ENCODE results near the gene PEX11G.

PEX11G gene

GRCh38 chr19:7521551-7522071 lies 32.8 kb upstream of the PEX11G start:
- DNase-seq = no peak

DNA sequence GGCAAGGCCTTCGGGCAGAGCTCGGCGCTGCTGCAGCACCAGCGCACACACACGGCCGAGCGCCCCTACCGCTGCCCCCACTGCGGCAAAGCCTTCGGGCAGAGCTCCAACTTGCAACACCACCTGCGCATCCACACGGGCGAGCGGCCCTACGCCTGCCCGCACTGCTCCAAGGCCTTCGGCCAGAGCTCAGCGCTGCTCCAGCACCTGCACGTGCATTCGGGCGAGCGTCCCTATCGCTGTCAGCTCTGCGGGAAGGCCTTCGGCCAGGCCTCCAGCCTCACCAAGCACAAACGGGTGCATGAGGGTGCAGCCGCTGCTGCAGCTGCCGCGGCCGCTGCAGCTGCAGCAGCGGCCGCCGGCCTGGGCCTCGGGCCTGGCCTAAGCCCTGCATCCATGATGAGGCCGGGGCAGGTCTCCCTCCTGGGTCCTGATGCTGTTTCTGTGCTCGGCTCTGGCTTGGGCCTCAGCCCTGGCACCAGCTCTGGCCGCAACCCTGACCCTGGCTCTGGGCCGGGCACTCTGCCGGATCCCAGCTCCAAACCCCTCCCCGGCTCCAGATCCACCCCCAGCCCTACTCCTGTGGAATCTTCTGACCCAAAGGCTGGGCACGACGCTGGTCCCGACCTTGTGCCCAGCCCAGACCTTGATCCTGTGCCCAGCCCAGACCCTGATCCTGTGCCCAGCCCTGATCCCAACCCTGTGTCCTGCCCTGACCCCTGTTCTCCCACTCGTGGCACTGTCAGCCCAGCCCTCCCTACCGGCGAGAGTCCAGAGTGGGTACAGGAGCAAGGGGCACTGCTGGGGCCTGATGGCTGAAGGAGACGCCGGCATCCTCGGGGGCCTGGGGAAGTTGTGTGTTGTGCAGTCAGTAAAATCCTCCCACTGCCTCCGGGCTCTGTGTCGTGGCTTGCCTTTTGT lies 31.6 kb upstream of the PEX11G start:
- no peak for DNase-seq

DNA sequence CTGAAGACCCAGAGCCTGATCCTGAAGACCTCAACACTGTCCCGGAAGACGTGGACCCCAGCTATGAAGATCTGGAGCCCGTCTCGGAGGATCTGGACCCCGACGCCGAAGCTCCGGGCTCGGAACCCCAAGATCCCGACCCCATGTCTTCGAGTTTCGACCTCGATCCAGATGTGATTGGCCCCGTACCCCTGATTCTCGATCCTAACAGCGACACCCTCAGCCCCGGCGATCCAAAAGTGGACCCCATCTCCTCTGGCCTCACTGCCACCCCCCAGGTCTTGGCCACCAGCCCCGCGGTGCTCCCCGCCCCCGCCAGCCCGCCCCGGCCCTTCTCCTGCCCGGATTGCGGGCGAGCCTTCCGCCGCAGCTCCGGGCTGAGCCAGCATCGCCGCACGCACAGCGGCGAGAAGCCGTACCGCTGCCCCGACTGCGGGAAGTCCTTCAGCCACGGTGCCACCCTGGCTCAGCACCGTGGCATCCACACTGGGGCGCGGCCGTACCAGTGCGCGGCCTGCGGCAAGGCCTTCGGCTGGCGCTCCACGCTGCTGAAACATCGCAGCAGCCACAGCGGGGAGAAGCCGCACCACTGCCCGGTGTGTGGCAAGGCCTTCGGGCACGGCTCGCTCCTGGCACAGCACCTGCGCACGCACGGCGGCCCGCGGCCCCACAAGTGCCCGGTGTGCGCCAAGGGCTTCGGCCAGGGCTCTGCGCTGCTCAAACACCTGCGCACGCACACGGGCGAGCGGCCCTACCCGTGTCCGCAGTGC lies 30.7 kb upstream of the PEX11G start:
- DNase-seq = no peak

DNA sequence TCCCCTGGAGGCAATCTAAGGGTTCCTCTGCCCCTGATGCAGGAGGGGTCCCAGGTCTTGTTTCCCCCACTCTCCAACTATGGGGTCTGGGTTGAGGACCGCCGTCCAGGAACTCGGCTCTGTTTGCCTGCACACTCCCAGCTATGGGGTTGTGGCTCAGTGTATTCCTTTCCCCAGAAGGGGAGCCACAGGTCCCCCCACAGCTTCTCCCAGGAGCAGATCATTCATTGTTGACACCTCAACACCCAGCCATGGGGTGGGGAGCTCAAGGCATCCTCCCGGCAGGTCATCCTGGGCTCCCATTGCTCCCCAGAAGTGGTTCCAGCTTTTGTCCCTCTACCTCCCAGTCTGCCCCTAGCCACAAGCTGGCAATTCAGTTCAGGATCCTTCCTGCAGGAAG lies 28.0 kb upstream of the PEX11G start:
- DNase-seq = no peak

GRCh38 chr19:7516333-7516732 lies 27.5 kb upstream of the PEX11G start:
- no peak for DNase-seq

- DNase-seq = peak; percentile 61
Measured at GRCh38 chr19:7515645-7516151, 26.9 kb upstream of the PEX11G start, which contains the start of gene ZNF358. ZNF358 (plus strand) TSS chr19:7516103; CDS start chr19:7519243, 3,140 bp downstream.

- DNase-seq = no peak
Measured at GRCh38 chr19:7515110-7515644, 26.3 kb upstream of the PEX11G start.

DNA sequence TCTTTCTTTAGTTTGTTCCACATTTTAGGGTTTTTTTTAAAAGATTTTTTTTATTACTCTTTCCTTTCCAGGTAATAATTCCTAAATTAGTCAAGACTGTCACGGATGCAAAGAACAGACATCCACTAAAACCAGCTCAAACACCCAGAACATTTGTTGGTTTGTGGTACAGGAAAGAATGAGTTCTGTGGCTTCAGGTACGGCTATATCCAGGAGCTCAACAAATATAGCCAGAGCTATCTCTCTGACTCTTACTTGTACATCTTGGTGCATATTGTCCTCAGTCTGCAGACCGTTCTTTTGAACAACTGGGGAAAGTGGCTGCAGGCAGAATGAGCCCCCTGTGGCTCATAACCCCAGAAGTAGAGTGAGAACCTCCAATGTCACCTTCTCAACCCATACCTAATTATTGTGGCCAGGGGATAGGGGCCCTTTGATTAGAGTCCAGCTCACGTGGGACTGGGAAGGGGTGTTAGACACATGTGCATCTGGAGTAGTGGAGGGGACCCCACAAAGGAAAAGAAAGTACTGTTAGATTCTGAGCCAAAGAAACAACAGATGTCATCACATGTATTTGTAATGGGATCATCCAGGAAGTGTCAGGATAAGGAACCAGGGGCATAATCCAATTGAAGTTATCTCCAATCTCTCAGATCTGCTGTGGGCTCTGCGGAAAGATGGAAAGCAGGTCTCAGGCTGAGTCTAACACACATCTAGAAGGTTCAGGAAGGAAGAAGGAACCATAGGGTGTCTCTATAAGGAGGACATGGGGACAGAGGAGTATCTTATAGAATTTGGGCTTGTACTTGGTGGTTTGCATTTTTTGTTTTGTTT lies 25.2 kb upstream of the PEX11G start:
- no peak for DNase-seq

GRCh38 chr19:7512400-7512851 lies 23.6 kb upstream of the PEX11G start:
- no peak for DNase-seq

GRCh38 chr19:7509625-7510024 lies 20.8 kb upstream of the PEX11G start:
- DNase-seq = no peak

GRCh38 chr19:7507884-7508283 lies 19.0 kb upstream of the PEX11G start:
- no peak for DNase-seq

- DNase-seq = peak; percentile 37
Measured at GRCh38 chr19:7506385-7507328, 17.8 kb upstream of the PEX11G start.

DNA sequence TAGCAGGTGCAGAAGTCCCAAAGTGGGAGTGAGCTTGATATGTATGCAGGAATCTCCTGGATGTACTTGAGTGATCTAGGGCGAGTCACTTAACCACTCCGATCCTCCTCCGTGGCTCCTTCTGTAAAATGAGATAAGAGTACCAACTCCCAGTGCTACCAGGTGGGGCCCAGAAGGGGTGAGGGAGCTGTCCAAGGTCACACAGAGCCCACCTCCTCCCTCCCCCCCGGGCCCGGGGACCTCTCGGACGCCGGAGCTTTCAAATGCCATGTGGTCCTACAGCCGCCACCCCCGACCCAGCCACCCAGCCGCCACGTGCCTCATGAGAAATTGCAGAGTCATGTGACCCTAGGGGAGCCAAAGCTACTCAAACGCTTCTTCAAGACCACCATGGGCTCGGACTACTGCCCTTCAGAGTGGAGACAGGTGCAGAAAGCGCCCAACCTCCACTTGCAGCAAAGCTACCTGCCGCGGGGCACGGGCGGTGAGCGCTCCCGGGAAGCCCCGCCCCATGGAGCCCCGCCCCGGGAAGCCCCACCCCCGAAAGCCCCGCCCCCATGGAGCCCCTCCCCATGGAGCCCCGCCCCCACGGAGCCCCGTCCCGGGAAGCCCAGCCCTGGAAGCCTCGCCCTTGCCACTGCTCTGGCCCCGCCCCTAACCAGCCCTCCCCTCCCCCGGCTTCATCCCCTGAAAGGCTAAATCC lies 17.0 kb upstream of the PEX11G start:
- DNase-seq = no peak

DNA sequence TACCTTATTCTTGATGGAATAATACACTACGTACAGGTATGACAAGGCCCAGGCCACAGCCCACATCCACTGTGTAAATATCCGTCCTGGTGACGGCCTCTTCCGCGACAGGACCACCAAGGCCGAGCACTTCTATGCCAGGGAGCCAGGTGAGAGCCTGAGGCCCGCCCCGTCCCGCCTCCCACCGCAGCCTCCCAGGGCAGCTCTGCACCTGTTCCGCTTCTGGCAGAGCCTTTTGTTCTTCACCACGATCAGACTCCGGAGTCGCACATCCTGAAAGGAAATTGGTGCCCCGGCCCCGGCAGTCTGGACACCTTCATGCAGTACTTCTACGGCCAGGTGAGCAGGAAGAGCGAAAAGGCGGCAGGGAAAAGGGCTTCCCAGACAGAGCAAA lies 16.4 kb upstream of the PEX11G start:
- DNase-seq = no peak

- DNase-seq = no peak
Measured at GRCh38 chr19:7504684-7505083, 15.8 kb upstream of the PEX11G start.

DNA sequence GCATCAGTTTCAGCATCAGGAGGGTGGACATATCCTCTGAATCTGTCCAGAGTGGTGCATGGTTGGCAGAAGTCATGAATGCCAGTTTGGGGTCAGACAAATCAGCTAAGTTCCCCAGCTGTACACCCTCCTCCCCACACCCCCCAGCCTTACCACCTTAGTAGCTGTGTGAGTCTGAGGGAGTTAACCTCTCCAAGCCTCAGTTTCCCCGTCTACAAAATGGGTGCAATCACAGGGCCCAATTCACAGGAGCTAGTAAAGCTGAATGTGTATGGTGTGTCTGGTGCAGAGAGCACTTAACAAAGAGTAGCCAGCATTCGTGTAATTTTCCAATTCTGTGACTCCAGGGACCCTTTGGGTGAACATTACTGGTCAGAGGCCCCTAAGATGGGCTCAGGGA lies 13.7 kb upstream of the PEX11G start:
- no peak for DNase-seq

- DNase-seq = peak; percentile 24
Measured at GRCh38 chr19:7500811-7501450, 12.1 kb upstream of the PEX11G start.

GRCh38 chr19:7497292-7497691 lies 8.5 kb upstream of the PEX11G start:
- DNase-seq = no peak

DNA sequence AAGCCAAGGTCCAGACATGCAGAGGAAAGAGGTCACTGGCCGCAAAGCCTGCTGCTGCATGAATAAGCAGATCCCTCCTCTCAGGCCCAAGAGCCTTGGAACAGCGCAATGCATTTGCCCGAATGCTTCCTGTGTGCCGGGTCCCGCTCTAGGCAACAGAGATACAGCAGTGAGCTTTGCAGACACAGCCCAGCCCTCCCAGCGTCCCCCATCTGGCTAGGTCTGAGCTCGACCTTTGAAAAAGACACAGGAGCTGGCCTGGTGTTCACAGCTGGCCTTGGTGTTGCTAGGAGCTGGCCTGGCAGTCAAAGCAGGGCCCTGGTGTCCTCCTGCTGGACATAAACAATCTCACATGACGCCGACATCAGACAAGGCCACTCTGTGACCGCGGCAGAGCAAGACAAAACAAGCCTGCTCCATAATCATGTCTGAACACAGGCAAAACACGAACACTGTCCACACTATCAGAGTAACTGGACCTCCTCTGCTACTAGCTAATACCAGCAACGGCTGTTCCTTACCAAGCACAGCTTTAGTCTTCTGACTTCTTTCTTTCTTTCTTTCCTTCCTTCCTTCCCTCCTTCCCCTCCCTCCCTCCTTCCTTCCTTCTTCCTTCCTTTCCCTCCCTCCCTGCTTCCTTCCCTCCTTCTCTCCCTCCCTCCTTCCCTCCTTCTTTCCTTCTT lies 5.7 kb upstream of the PEX11G start:
- DNase-seq = no peak

Data from NCI-H446 treated with DMSO at 0.1 percent for 48 hours (cell line).